CD4-positive, alpha-beta T cell treated with Interleukin-10 for 1 hour (primary cell): ENCODE data around the gene MYH7.
"Not testable (repeated sequence)": the region's sequence is repeated elsewhere in the genome, so short reads cannot be mapped to it uniquely, and the experiment has no call there.

Experiments used
- DNase-seq: peaks from one replicate; pipeline ENCODE4 v3.0.0-alpha.2; 2020

Gene MYH7

DNA sequence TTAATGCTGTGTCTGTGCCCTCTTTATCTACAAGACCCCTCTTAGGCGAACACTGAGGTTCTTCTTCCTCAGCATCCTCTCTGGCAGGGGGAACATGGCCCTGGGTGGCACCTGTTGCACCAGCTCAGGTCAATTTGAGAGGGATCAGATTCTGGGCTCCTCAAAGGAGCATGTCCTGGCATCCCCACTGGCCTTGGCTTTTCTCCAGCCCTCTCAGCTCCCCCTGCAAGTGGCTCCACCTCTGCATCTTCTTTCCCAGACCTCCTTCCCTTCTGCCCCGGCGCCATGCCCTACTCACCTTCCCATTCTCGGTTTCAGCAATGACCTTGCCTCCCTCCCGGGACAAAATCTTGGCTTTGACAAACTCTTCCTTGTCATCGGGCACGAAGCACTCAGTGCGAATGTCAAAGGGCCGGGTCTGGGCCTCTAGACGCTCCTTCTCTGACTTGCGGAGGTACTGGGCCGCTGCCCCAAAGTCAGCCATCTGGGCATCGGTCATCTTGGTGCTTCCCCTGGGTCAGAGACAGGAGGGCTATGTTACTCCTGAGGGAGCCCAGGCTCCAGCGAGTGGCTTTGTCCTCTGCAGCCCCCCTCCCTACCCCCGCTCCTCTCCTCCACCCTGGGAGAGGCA lies 28.6 kb downstream of the MYH7 start:
- no peak for DNase-seq

DNA sequence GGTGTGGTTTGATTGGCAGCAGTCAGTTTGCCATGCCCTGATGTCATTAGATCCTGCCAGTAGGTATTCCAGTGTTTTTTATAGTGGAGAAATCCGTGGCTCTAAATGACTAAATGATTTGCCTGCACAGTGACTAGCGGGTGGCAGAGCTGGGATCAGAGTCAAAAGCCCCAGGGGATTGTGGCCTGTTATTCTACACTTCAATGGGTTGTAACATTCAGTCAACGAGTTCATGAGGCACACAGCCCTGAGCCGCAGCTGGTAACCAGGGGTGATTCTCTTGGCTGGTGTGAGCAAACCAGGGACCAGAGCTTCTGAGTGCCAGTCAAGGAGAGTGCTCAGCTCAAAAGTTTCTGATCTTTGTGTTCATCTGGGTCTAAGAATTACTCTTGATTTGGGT lies 29.2 kb downstream of the MYH7 start:
- no peak for DNase-seq

DNA sequence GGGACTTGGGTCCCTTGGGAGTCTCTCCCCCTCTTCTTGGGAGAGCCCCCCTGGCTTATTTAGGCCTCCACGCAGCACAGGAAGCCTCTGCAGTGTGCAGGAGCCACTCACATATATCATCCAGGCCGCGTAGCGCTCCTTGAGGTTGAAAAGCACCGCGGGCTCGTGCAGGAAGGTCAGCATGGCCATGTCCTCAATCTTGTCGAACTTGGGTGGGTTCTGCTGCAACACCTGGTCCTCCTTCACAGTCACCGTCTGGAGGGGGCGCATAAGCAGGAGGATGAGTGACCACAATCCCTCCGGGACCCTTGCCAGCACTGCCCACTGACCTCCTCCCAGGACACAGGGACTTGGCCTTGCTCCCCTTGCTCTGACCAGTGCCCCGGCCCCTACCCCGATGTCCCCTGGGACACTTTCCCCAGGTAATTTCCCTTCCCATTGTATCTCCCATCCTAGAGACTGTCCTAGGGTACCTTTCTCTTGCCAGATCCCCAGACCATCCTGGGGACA lies 29.9 kb downstream of the MYH7 start:
- DNase-seq: no peak

DNA sequence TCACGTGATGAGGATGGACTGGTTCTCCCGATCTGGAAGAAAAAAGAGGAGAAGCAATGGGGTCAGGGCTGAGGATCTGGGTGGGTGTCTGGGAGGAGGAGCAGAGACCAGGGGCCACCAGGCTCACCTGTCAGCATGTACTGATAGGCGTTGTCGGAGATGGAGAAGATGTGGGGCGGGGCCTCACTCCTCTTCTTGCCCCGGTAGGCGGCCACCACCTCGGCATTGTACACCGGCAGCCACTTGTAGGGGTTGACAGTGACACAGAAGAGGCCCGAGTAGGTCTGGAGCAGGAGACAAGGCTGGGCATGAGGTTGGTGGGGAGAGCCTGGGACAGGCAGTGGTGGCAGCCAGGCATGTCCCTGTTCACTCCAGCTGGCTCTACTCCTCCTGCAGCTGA lies 30.4 kb downstream of the MYH7 start:
- DNase-seq: no peak

DNA sequence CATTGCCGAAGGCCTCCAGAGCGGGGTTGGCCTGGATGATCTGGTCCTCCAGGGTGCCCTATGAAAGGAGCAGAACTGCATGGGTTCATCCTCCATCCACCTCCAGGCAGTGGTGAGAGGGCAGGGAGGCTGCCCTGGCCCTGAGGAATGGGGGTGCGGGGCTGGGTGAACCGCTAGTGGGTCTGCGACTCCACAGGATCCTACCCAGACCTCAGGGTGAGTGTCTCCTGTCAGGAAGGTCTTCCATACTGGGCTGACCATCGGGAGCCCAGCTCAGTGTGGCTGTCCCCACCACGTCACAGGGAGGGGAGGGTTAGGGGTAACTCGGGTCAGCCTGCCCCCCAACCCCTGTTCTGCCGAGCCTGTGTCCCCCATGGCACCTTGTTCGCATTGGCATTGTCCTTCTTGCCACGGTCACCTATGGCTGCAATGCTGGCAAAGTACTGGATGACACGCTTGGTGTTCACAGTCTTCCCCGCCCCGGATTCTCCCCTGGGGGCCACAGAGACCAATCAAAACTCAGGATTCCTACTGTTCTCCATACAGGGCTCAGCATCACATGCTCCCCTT lies 31.0 kb downstream of the MYH7 start:
- DNase-seq: no peak

DNA sequence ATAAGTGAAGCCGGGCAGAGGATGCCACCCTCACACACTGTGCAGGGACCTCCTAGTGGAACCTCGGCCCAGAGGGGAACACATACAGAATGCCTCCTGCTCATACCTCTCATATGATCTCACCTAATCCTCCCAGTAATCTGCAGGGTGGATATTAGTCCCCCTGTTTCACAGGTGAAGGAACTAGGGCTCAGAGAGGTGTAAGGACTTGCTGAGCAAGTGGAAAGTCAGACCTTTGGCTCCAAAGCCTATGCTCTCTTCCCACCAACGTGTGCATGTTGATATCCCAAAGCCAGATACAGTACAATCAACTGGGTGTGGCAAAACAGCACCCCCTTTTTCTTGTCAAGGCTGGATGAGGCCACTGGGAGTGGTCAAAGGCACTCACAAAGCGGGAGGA lies 31.6 kb downstream of the MYH7 start:
- no peak for DNase-seq

DNA sequence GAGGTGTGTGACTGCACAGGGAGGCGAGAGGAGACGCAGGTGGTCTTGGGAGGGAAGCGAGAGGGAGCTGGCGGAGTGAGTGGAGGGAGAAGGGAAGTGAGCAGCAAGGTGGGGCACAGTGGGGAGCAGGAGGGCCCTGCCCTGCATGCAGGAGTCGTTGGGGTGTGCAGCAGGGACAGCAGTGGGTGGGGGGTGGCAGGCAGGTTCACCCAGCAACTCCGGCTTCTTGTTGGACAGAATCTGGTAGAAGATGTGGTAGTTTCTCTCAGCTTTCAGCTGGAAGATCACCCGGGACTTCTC lies 32.4 kb downstream of the MYH7 start:
- no peak for DNase-seq

DNA sequence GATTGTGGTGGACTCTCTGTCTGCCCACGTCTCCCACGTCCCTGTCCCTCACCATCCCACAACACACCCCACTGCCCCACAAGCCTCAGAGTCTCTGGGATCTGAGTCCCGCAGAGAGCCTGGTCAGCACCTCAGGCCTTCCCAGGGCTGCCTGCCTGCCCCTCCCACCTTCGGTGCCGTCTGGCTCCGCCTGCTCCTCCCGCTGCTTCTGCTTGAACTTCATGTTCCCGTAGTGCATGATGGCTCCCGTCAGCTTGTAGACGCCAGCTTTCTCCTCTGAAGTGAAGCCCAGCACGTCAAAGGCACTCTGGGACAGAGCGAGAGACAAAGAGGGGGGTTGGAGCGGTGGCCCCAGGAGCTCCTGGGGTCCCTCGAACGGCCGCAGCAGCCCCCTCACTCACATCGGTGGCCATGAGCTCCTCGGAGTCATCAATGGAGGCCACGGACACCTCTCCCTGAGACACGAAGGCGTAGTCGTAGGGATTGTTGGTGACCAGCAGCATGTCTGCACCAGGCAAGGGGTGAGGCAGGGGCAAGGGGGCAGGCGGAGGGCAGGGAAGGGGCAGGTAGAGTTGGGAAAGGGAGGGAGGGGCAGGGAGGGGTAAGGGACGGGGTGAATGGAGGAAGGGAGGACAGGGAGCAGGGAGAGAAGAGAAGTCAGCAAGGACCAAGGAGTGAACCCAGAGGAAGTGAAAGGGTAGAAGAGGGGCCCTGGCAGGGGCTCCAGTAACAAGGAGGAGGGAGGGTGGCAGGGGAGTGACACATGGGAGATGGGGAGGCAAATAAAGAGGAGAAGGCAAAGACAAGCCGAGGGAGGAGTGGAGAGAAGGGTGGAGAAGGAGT lies 32.9 kb downstream of the MYH7 start:
- no peak for DNase-seq

DNA sequence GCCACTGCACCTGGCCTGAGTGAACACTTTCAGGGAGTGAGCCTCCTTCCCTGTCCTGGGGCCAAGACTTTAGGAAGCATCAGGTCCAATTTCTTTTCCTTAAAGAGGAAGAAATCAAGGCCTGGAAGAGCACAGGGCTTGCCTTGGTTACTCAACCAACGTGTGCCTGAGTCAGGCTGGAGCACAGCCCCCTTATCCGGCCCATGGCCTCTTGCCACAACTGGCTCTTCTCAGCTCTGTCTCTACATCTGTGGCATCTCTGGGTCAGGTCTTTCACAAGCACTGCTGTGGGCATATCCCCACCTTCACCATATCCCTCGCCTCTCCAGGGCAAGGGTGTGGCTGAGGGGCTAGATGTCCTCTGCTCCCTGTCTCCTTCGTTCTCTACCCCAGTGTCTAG lies 34.2 kb downstream of the MYH7 start:
- no peak for DNase-seq

DNA sequence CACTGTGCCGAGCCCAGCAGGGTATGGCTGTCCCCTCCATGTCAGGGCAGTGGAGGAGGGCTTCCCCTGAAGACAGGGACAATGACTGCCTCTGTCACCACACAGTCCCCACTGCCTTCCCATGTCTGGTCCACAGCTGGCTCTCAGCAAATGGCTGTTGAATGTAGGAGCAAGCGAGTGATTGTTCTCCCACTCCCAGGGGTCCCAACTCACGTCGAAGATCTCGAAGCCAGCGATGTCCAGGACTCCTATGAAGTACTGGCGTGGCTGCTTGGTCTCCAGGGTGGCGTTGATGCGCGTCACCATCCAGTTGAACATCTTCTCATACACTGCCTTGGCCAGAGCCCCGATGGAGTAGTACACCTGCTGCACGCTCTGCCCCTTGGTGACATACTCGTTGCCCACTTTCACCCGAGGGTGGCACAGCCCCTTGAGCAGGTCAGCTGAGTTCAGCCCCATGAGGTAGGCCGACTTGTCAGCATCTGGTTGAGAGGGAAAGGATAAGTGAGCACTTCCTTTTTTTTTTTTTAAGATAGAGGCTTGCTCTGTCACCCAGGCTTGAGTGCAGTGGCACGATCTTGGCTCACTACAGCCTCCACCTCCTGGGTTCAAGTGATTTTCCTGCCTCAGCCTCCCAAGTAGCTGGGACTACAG lies 34.8 kb downstream of the MYH7 start:
- not testable (repeated sequence) for DNase-seq

DNA sequence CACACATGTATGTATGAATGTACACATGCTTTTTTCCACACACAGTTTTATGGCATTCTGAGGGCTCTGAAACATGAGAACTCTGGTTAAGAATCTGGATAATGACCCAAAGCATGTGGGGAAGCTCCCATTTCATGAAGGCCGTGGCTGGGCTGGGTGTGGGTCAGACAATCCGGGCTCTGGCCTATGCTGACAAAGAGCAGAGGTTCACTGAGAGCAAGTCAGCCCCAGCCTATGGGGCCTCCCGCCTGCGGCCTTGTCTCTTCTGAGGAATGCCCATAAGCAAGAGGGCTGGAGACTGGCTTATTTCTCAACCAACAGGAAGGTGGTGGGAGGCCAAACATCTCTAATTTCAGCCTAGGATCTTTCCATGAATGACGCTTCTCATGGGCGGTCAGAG lies 35.9 kb downstream of the MYH7 start:
- no peak for DNase-seq

DNA sequence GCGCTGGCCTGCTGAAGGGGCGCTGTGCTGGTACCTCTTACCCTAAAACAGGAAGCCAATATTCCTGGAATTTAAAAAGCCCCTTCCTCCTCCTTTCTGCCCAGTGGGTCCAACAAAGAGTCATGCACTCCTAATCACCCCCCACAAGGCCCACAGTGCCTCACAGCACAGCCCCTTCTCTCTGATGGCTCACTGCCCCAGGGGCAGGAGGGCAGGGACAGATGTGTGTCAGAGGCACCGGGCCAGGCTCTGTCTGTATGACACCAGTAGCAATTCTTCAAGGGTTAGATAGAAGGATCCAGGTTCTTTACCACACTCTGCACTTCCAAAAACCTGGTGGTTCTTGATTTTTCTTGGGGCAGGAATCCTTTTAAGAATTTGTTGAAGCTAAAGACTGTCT lies 36.3 kb downstream of the MYH7 start:
- DNase-seq: no peak

DNA sequence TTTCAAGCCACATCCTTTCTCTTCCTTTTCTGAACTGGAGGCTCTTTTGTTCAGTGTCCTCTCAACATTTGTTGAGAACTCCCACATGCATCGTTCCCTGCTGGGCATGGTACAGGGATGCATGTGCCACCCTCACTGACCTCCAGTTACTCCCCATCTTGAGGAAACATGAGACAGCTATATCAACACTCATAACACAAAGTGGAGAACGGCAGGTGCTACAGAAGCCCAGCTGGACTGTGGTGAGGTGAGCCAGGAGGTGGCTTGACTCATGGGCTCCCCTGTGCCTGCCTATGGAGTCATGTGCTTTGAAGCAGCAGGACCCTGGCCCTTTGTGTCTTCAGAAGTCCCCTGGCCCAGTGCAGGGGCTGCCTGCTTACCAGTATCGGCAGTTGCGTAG lies 37.1 kb downstream of the MYH7 start:
- DNase-seq: no peak

DNA sequence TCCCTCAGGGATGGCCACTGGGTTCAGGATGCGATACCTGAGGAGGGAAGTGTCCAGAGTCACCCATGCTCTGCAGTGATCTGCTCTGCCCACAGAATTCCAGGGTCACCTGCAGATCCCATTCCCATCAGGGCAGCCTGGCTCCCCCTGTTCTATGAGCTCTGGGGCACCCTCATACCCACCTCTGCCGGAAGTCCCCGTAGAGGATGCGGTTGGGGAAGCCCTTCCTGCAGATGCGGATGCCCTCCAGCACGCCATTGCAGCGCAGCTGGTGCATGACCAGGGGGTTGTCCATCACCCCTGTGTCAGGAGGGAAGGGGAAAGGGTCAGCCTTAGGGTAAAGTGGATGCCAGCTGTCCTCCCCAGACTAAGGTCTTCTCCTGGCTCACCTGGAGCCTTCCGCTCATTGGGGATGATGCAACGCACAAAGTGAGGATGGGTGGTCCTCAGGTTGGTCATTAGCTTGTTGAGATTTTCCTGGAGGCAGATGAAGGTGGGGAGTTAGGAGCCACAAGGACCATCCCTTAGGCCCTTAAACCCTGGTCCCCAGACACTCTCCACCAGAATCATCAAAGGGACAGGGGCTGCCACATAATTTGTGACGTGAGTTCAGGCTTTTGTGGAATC lies 38.6 kb downstream of the MYH7 start:
- DNase-seq: no peak

DNA sequence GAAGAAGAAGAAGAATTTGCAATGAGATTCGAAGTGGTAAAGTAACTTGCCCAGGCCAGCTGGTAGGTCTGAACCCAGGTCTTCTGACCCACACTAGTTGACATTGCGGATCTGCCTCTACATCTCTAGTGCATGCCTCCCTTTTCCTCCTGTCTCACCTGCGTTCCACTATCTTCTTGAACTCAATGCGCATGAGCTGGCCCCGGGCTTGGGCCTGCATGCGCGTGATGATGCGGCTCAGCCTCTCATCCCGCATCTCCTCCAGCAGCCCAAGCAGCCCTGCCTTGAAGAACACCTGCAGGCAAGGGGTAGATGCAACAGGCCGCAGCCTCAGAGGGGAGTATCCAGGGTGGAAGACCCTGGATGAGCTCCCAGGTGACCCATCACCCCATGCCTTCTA lies 39.3 kb downstream of the MYH7 start:
- no peak for DNase-seq

DNA sequence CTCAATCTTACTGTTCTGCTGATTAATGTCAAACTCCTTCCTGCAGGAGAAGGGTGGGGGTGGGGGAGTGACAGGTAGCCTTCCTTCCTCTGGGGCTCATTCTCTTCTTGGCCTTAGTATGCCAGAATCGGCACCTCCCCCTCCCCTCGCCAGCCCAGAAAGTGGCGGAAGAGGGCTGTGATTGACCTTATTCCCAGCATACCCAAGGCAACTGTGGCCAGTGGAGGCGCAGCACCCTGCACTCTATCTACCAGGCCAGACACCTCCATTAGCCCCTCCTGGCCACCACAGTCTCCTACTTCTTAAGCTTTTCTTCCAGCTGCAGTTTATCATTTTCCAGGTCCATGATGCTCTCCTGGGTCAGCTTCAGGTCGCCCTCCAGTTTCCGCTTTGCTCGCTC lies 42.8 kb downstream of the MYH7 start:
- DNase-seq: no peak

DNA sequence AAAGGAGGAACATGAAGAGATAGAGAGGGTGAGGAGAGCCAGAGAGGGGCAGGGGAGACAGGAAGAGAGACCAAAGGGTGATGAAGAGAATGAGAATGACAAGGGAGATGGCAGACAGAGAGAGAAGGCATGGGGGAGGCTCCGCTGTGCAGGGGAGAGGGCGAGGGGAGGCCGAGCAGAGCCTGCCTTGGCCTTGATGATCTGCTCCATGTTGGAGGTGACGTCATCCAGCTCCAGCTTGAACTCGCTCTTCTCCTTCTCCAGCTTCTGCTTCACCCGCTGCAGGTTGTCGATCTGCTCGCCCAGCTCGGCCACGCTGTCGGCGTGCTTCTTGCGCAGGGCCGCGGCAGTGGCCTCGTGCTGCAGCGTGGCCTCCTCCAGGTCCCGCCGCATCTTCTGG lies 45.6 kb downstream of the MYH7 start:
- not testable (repeated sequence) for DNase-seq

DNA sequence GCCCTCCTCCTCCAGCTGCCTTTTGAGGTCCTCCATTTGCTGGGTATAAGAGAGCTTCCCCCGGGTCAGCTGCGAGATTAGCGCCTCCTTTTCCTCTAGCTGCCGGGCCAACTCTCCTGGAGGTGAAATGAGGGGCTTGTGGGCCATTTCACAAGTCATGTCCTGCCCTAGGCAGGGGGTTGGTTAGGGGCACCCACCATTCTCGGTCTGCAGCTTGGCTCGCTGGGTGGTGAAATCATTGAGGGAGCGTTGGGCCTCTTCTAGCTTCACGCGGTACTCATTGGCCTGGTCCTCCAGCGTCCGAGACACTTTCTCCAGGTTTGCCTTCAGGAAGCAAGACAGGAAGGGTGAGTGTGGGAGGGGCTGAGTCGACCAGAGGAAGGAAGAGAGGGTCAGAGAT lies 46.1 kb downstream of the MYH7 start:
- no peak for DNase-seq

DNA sequence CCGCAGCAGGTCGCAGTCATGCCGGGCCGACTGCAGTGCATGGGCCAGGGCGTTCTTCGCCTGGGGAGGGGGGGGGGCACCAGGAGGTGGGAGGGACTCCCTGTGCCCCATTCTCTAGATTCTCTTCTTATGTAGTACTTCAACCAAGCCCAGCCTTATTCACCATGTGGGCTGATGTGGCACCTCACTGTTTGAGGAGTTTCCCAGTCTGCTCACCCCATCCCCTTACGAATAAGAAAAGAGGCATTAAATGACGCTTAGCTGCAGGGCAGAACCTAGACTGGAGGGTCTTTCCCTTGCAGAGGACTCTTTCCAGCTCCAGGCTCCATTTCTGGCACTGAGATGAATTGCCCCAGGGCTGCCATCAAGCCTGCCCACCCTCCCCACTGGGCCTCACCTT lies 46.5 kb downstream of the MYH7 start:
- no peak for DNase-seq

DNA sequence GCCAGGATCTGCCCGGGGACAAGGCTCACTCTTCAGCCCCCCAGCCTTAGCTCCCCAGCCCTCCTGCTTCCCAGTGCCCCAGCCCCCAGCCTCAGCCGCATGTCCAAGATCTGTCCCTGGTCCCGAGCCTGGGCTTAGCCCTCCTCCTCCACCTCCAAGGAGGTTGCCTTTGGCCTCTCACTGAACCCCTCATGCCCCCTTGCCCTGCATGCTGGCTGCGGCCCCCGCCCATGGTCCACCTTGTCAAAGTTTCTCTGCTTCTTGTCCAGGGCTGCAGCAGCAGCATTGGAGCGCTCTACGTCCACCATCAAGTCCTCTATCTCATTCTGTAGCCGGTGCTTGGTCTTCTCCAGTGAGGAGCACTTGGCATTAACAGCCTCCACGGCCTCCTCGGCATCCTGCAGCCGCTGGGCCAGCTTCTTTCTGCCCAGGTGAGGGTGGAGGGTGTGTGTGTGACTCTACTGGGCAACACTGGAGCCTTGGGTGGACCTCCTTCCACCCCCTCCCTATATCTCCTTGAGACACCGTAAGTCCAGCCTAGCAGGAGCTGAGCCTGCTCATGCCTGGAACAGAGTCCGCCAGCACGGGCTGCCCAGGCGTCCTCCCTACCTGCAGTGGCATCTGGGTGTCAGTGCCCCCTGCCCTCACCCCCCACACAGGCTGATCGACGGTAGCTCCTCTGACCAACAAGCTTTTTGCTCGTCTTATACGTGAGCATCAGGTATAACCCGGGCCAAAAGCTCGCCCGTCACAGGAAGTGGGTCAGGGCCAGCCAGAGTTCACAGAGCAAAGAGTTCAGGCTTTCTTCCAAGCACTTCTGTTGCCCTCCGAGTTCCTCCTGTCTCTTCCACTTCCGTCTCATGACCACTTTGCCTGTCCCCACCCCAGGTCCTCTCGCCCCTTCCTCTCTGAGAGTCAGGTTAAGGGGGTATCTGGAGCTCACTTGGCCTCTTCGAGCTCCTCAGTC lies 47.3 kb downstream of the MYH7 start:
- DNase-seq: no peak

DNA sequence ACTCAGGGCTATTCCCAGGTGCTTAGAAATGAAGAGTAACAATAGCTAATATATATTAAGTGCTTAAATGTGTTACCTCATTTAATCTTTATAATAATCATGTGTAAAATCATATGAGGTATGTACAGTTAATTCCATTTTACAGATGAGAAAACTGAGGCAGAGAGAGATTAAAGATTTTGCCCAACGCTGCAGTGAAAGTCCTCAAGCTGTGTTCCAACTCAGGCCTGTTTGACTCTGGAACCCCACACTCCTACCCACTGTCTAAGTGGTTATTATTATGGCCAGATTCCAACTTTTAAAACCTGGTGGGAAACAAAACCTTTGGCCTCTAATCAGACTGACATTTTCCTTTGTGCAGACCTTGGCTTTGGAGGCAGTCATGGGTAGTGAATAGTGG lies 48.5 kb downstream of the MYH7 start:
- DNase-seq: no peak

DNA sequence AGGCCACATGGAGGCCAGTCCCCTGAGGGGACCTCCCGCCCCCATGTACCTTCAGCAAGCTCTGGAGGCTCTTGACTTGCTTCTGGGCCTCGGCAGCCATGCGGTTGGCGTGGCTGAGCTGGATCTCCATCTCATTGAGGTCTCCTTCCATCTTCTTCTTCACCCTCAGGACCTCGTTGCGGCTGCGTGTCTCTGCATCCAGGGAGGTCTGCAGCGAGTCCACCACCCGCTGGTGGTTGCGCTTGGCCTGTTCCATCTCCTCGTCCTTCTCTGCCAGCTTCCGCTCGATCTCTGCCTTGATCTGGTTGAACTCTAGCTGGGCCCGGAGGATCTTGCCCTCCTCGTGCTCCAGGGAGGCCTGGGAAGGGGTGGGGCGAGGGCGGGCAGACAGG lies 49.2 kb downstream of the MYH7 start:
- DNase-seq: not testable (repeated sequence)
